ENCODE measurements around the gene ARHGEF3.
"Not testable (repeated sequence)": the region's sequence is repeated elsewhere in the genome, so short reads cannot be mapped to it uniquely, and the experiment has no call there.

The ARHGEF3 gene

DNA sequence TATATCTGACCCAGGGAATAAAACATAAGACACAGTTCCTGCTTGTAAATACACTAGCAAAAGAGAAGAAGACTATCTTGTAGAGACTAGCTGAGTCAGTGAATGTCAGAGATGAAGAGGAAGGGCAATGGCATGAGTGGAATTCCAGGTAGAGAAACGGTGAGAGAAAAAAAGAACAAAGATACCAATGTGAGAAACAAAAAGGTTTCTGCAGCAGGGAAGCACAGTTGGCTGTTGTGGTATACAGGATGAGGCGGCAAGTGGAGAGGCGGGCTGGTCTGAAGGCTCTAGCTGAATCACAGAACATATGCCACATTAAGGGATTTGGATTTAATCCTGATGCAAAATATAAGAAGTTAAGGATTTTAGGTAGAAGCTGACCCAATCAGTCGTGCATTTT is 101.6 kb downstream of the ARHGEF3 start:
- H3K4me3 ChIP-seq (ENCODE audit: low read depth, low read length), result no peak overlapping the region
- DNase-seq (ENCODE audit: low read depth), result no peak
- TF ChIP-seq, protein P1, sequence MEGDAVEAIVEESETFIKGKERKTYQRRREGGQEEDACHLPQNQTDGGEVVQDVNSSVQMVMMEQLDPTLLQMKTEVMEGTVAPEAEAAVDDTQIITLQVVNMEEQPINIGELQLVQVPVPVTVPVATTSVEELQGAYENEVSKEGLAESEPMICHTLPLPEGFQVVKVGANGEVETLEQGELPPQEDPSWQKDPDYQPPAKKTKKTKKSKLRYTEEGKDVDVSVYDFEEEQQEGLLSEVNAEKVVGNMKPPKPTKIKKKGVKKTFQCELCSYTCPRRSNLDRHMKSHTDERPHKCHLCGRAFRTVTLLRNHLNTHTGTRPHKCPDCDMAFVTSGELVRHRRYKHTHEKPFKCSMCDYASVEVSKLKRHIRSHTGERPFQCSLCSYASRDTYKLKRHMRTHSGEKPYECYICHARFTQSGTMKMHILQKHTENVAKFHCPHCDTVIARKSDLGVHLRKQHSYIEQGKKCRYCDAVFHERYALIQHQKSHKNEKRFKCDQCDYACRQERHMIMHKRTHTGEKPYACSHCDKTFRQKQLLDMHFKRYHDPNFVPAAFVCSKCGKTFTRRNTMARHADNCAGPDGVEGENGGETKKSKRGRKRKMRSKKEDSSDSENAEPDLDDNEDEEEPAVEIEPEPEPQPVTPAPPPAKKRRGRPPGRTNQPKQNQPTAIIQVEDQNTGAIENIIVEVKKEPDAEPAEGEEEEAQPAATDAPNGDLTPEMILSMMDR (IDR thresholded peaks at IDR 0.05; ENCODE audit: low read depth, low read length), result no peak
- TF ChIP-seq, protein P2, sequence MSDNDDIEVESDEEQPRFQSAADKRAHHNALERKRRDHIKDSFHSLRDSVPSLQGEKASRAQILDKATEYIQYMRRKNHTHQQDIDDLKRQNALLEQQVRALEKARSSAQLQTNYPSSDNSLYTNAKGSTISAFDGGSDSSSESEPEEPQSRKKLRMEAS (IDR thresholded peaks at IDR 0.05; ENCODE audit: low read depth, low read length), result no peak
- TF ChIP-seq MYC (IDR thresholded peaks at IDR 0.05; ENCODE audit: low read depth, low read length), result no peak
- no peak for TF ChIP-seq POLR2A (IDR thresholded peaks at IDR 0.05; ENCODE audit: extremely low read depth, insufficient read length)

DNA sequence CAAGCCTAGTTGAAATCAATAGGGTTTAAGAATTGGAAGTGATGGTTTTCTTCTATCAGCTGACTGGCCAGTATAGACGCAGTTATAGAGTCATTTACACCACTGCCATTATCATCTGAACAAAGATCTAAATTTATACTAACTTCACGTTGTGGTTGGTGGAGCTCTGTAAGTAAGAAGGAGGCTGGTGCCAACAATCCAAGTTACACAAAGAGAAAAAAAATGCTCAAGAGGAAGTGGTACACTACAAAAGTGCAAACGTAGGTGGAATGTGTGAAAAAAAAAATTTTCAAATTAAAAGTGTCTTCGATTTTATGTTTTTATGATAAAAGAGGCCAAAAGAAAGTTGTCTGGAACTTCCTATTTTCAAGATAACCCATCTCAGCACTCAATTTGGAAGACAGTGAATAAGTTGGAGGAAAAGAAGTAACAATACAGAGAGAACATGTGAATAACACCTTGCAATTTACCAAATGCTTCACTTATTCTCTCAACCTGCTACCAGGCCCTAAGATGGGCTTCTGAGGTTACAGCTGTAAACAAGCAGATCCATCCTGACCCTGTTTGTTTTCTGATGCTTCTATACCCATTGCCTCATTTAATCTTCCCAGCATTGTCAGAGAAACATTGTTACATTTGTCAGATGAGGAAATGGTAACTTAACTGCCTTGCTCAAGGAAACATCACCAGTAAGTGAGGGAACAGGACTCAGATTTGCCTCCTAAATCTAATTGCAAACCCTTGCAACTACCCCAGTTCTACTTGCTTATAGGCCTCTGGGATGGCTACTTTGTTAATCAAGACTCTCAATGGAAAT is 106.7 kb downstream of the ARHGEF3 start:
- H3K4me3 ChIP-seq (ENCODE audit: low read depth, low read length), result no peak overlapping the region
- TF ChIP-seq MYC (IDR thresholded peaks at IDR 0.05; ENCODE audit: low read depth, low read length) (no peak), POLR2A (IDR thresholded peaks at IDR 0.05; ENCODE audit: extremely low read depth, insufficient read length) (no peak)
- TF ChIP-seq, protein P2 (IDR thresholded peaks at IDR 0.05; ENCODE audit: low read depth, low read length), result no peak
- TF ChIP-seq, protein P1 (IDR thresholded peaks at IDR 0.05; ENCODE audit: low read depth, low read length), result no peak
- DNase-seq (ENCODE audit: low read depth), result no peak

DNA sequence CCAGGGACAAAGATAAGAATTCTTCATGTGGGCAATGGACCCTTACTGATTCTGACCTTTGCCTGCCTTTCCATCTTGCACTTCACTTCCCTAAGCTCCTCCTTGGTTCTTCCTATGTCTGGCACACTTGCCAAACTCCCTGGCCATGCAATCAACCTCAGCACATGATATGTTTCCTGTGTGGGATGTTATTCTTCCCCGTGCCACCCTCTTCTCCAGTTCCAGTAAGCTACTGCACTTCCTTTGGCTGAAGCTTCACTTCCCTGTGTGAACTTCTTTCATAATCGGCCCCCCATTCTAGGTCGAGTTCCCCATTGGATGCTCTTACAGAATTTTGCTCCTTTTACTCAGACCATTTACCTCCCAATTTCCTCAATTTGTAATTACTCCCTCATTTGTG is 108.0 kb downstream of the ARHGEF3 start:
- peak; percentile 43 for DNase-seq (ENCODE audit: low read depth)
- TF ChIP-seq MYC (IDR thresholded peaks at IDR 0.05; ENCODE audit: low read depth, low read length), result no peak
- TF ChIP-seq, protein P2 (IDR thresholded peaks at IDR 0.05; ENCODE audit: low read depth, low read length), result no peak
- TF ChIP-seq POLR2A (IDR thresholded peaks at IDR 0.05; ENCODE audit: extremely low read depth, insufficient read length), result no peak
- TF ChIP-seq, protein P1 (IDR thresholded peaks at IDR 0.05; ENCODE audit: low read depth, low read length), result no peak
- H3K4me3 ChIP-seq (ENCODE audit: low read depth, low read length), result no peak overlapping the region

DNA sequence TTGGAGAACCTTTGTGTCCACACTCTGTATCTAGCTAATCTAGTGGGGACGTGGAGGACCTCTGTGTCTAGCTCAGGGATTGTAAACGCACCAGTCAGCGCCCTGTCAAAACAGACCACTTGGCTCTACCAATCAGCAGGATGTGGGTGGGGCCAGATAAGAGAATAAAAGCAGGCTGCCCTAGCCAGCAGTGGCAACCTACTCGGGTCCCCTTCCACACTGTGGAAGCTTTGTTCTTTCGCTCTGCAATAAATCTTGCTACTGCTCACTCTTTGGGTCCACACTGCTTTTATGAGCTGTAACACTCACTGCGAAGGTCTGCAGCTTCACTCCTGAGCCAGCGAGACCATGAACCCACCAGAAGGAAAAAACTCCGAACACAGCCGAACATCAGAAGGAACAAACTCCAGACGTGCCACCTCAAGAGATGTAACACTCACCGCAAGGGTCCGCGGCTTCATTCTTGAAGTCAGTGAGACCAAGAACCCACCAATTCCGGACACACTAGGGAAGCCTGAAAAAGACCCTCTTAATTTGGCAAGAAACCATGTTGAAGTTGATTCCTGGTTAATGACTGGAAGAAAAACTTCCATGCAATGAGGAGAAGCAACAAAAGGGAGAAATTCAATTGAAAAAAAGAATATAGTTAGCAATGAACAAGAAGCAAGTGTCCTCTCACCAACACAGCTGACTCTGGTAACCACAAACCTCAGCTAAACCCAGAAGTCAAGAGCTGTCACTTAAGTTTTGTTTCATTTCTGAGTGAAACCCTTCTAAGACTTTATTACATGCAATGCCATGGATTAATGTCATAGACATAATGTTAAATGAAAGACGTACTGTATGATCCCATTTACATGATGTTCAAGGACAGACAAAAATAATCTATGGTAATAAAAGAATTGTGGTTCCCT is 109.0 kb downstream of the ARHGEF3 start:
- peak; percentile 22 for DNase-seq (ENCODE audit: low read depth)
- H3K4me3 ChIP-seq (ENCODE audit: low read depth, low read length), result not testable (repeated sequence)

DNA sequence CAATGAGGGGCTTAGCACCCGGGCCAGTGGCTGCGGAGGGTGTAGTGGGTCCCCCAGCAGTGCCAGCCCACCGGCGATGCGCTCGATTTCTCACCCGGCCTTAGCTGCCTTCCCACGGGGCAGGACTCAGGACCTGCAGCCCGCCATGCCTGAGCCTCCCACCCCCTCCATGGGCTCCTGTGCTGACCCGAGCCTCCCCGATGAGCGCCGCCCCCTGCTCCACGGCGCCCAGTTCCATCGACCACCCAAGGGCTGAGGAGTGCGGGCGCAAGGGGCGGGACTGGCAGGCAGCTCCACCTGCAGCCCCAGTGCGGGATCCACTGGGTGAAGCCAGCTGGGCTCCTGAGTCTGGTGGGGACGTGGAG is 109.8 kb downstream of the ARHGEF3 start:
- DNase-seq (ENCODE audit: low read depth); H3K4me3 ChIP-seq (ENCODE audit: low read depth, low read length): not testable (repeated sequence)

DNA sequence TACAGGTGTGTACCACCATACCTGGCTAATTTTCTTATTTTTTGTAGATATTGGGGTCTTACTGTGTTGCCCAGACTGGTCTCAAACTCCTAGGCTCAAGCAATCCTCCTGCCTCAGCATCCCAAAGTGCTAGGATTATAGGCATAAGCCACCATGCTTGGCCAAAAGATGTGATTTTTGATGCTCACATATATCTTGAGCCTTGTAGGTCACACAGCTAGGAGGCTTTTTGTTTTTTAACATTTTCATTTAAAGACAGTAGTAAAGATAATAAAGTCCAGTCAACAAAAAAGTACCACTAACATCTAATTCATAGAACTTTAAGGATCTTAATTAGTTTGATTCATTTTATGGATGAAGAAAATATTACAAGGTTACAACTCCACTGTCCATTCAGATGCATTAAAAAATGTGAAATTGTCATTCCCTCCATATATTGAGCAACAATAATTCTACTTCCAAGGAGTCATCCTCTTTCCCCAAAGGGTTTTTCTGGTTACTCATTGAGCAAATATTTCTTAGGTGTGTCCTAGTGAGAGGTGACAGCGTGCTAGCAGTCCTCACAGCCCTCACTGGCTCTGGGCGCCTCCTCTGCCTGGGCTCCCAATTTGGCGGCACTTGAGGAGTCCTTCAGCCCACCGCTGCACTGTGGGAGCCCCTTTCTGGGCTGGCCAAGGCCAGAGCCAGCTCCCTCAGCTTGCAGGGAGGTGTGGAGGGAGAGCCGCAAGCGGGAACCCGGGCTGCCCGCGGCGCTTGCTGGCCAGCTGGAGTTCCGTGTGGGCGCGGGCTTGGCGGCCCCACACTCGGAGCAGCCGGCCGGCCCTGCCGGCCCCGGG is 110.4 kb downstream of the ARHGEF3 start:
- TF ChIP-seq MYC (IDR thresholded peaks at IDR 0.05; ENCODE audit: low read depth, low read length) (no peak), POLR2A (IDR thresholded peaks at IDR 0.05; ENCODE audit: extremely low read depth, insufficient read length) (no peak)
- TF ChIP-seq, protein P2 (IDR thresholded peaks at IDR 0.05; ENCODE audit: low read depth, low read length), result no peak
- TF ChIP-seq, protein P1 (IDR thresholded peaks at IDR 0.05; ENCODE audit: low read depth, low read length), result no peak
- no peak overlapping the region for H3K4me3 ChIP-seq (ENCODE audit: low read depth, low read length)
- no peak for DNase-seq (ENCODE audit: low read depth)

Data from NB4 (cell line).